WTC11 (cell line): Measurements from ENCODE around the gene FAF1. TPM values are rescaled to one million over a fixed set of nuclear protein-coding genes. Genes with fewer than 3 reads are reported as not detected.

Experiments used
- ATAC-seq: fragments of 200-7000 bp; cut with Tn5 transposase; 2 replicates; pipeline ENCODE4 v1.10.0; 2021; ENCODE audit warnings: mild to moderate bottlenecking, moderate library complexity
- CTCF ChIA-PET: fragments of 300-600 bp; sonication (Branson Sonifier 250); formaldehyde crosslinking; loops from one replicate; lab custom pipeline; 2021; ENCODE audit warnings: antibody characterized with exemption; lab: Charles Lee
- POLR2A ChIA-PET: fragments of 350-600 bp; sonication (Branson Sonifier 250); formaldehyde crosslinking; loops from one replicate; lab custom pipeline; 2021; ENCODE audit warnings: antibody characterized with exemption; lab: Charles Lee
- DNase-seq: peaks from one replicate; pipeline ENCODE4 v3.0.0; 2021; ENCODE audit warnings: low spot score
- H3K27ac Mint-ChIP-seq: 2 replicates; pipeline ENCODE4 v1.8.0; 2021; ENCODE audit warnings: mixed read lengths
- H3K27me3 Mint-ChIP-seq: 2 replicates; pipeline ENCODE4 v1.8.0; 2021; ENCODE audit warnings: low read depth, mild to moderate bottlenecking, moderate library complexity, mixed read lengths
- H3K36me3 Mint-ChIP-seq: 2 replicates; pipeline ENCODE4 v1.8.0; 2021; ENCODE audit warnings: mixed read lengths
- H3K4me1 Mint-ChIP-seq: 2 replicates; pipeline ENCODE4 v1.8.0; 2022; ENCODE audit warnings: mixed read lengths
- H3K4me3 Mint-ChIP-seq: 2 replicates; pipeline ENCODE4 v1.8.0; 2021; ENCODE audit warnings: mild to moderate bottlenecking, moderate library complexity, mixed read lengths
- H3K9me3 Mint-ChIP-seq: 2 replicates; pipeline ENCODE4 v1.8.0; 2021; ENCODE audit warnings: mixed read lengths
- AFF4 ChIP-seq: sonication (generic); formaldehyde crosslinking; IDR thresholded peaks from 2 replicates; pipeline ENCODE4 v1.8.1; 2023; ENCODE audit warnings: mild to moderate bottlenecking, missing genetic modification reagents, borderline replicate concordance
- FOXP4 ChIP-seq: sonication (generic); formaldehyde crosslinking; IDR thresholded peaks from 2 replicates; pipeline ENCODE4 v1.8.0; 2022; ENCODE audit warnings: mild to moderate bottlenecking, missing genetic modification reagents
- MXD4 ChIP-seq: fragments of 250-450 bp; sonication (Bioruptor Pico); IDR thresholded peaks from 2 replicates; pipeline ENCODE4 v1.8.0; 2021; ENCODE audit warnings: mild to moderate bottlenecking, moderate library complexity, borderline replicate concordance
- NFATC4 ChIP-seq: fragments of 250-450 bp; sonication (Bioruptor Pico); IDR thresholded peaks from 2 replicates; pipeline ENCODE4 v1.9.0; 2021; ENCODE audit warnings: mild to moderate bottlenecking
- NFE2L1 ChIP-seq: sonication (generic); formaldehyde crosslinking; IDR thresholded peaks from 2 replicates; pipeline ENCODE4 v1.8.1; 2023; ENCODE audit warnings: missing genetic modification reagents
- PRRX2 ChIP-seq: fragments of 250-450 bp; sonication (Bioruptor Pico); IDR thresholded peaks from 2 replicates; pipeline ENCODE4 v1.8.0; 2021; ENCODE audit warnings: mild to moderate bottlenecking
- SMAD4 ChIP-seq: sonication (generic); formaldehyde crosslinking; IDR thresholded peaks from 2 replicates; pipeline ENCODE4 v1.8.0; 2022; ENCODE audit warnings: mild to moderate bottlenecking, missing genetic modification reagents
- STAT6 ChIP-seq: sonication (generic); formaldehyde crosslinking; conservative IDR thresholded peaks from 2 replicates; pipeline ENCODE4 v1.8.1; 2023; ENCODE audit warnings: mild to moderate bottlenecking, low read depth, missing genetic modification reagents, moderate library complexity
- TEAD1 ChIP-seq: sonication (generic); formaldehyde crosslinking; IDR thresholded peaks from 2 replicates; pipeline ENCODE4 v1.8.0; 2022; ENCODE audit warnings: mild to moderate bottlenecking, missing genetic modification reagents
- TP53 ChIP-seq: sonication (generic); formaldehyde crosslinking; IDR thresholded peaks from 2 replicates; pipeline ENCODE4 v1.8.1; 2023; ENCODE audit warnings: mild to moderate bottlenecking, missing genetic modification reagents
- USF2 ChIP-seq: sonication (generic); formaldehyde crosslinking; IDR thresholded peaks from 2 replicates; pipeline ENCODE4 v1.8.1; 2023; ENCODE audit warnings: mild to moderate bottlenecking, missing genetic modification reagents, moderate library complexity
- ZNF138 ChIP-seq: sonication (generic); formaldehyde crosslinking; conservative IDR thresholded peaks from 2 replicates; pipeline ENCODE4 v1.8.1; 2022; ENCODE audit warnings: mild to moderate bottlenecking, moderate library complexity, missing genetic modification reagents
- ZNF219 ChIP-seq: sonication (generic); formaldehyde crosslinking; IDR thresholded peaks from 2 replicates; pipeline ENCODE4 v1.8.0; 2023; ENCODE audit warnings: missing genetic modification reagents, mild to moderate bottlenecking, borderline replicate concordance
- ZNF317 ChIP-seq: sonication (generic); formaldehyde crosslinking; IDR thresholded peaks from 2 replicates; pipeline ENCODE4 v1.8.1; 2023; ENCODE audit warnings: low read depth, mild to moderate bottlenecking, moderate library complexity, missing genetic modification reagents, borderline replicate concordance
- ZNF416 ChIP-seq: fragments of 250-450 bp; sonication (Bioruptor Pico); IDR thresholded peaks from 2 replicates; pipeline ENCODE4 v1.9.0; 2021; ENCODE audit warnings: mild to moderate bottlenecking, inconsistent platforms
- ZNF512 ChIP-seq: sonication (generic); formaldehyde crosslinking; IDR thresholded peaks from 2 replicates; pipeline ENCODE4 v1.8.1; 2022; ENCODE audit warnings: missing genetic modification reagents, borderline replicate concordance
- ZNF671 ChIP-seq: fragments of 250-450 bp; sonication (Bioruptor Pico); IDR thresholded peaks from 2 replicates; pipeline ENCODE4 v1.8.0; 2021; ENCODE audit warnings: mild to moderate bottlenecking
- total RNA-seq: library from RNA; stranded (reverse); gene quantifications from 3 replicates; pipeline ENCODE4 v1.2.3, GENCODE V29; 2021

The FAF1 gene
- total RNA-seq, 1 experiment from 2014 or later, result 53.5 TPM

GRCh38 chr1:50568782-50569181 is 391.3 kb downstream of the FAF1 start:
- Mint-ChIP-seq H3K27ac (no peak overlapping the region), H3K36me3 (no peaks in the 10 kb centered on the region), H3K27me3 (no peaks in the 10 kb centered on the region), H3K9me3 (no peaks in the 10 kb centered on the region), H3K4me1 (peaks cover 33% of the 10 kb centered on the region), H3K4me3 (no peak overlapping the region)
- ATAC-seq (peak; percentile 54), DNase-seq (no peak)
- no peak for TF ChIP-seq ZNF416
- no peak for TF ChIP-seq FOXP4 (CRISPR knock-in tag)
- TF ChIP-seq STAT6, result no peak
- TF ChIP-seq MXD4 (CRISPR knock-in tag), result no peak
- TF ChIP-seq ZNF512, result no peak
- TF ChIP-seq NFE2L1 (CRISPR knock-in tag), result no peak
- TF ChIP-seq ZNF317 (CRISPR knock-in tag), result no peak
- TF ChIP-seq TEAD1 (CRISPR knock-in tag), result no peak
- no peak for TF ChIP-seq ZNF219 (CRISPR knock-in tag)
- no peak for TF ChIP-seq ZNF671 (CRISPR knock-in tag)
- TF ChIP-seq ZNF138, result no peak
- TF ChIP-seq PRRX2 (CRISPR knock-in tag), result no peak
- TF ChIP-seq USF2 (CRISPR knock-in tag), result no peak
- TF ChIP-seq SMAD4 (CRISPR knock-in tag), result no peak
- TF ChIP-seq TP53 (CRISPR knock-in tag), result no peak
- TF ChIP-seq NFATC4 (CRISPR knock-in tag), result no peak
- no peak for TF ChIP-seq AFF4 (CRISPR knock-in tag)
- ChIA-PET POLR2A (no interaction called here), CTCF (interaction anchor here (0.9 to 2.3 kb wide), 2 partner anchors 52 to 151 kb away, joined by 4 to 11 read pairs; no protein-coding TSS in a partner anchor)
